GM23248 (cell line): ENCODE data around the gene CACNA1B.

Experiments
- EZH2 ChIP-seq: fragments of 200-600 bp; sonication (generic); IDR thresholded peaks from 2 replicates; pipeline ENCODE4 v1.6.1; 2018; ENCODE audit warnings: antibody characterized with exemption, mild to moderate bottlenecking; ENCODE audit not compliant: insufficient read depth, poor library complexity, severe bottlenecking
- EZH2phosphoT487 ChIP-seq: fragments of 200-600 bp; sonication (generic); IDR thresholded peaks from 2 replicates; pipeline ENCODE4 v1.6.1; 2018; ENCODE audit warnings: antibody characterized with exemption, moderate library complexity, mild to moderate bottlenecking, low read depth; ENCODE audit not compliant: insufficient read depth

DNA sequence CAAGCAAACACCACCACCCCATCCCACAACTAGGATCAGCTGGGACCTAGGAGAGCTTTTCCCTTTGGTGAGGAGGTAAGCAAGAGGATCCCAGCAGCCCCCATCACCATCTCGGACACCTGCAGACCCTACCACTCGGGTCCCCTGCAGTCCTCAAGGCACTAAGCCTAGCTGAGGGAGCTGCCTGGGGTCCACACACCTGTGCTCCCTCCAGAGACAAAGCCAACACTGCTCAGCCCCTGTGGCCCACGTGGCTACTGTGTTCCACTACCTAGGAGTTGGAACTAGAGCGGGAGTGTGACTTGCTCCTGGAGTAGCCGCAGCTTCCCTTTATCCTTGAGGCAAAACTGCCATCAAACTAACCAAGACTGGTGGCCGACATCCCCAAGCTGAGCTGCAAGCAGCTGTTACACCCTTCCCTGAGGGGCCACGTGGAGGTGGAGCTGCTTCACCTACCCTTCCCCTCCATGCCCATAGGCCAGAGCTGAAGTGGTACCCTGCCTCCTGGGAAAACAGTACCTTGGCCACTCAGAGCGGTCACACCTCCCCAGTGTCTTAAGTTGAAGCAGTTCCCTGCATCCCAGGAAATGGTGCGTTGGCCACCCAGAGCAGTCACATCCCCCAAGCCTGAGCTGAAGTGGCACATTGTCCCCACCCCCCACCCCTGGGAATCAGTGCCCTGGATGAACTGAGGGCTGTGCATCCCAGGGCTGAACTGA is 205.5 kb downstream of the CACNA1B start:
- TF ChIP-seq EZH2 (no peak), EZH2phosphoT487 (no peak)
